Activated naive CD4-positive, alpha-beta T cell treated with anti-CD3 and anti-CD28 coated beads, Interleukin-2, amount 50 U/mL, for 72 hours (primary cell): Measurements from ENCODE around the gene DUSP5. TPM values are rescaled to one million over a fixed set of nuclear protein-coding genes. Genes with fewer than 3 reads are reported as not detected.
A peak's percentile ranks its signal among the peaks of the same experiment; 100 is the strongest.

ENCODE experiments used
- ATAC-seq, 2 donors: fragments of 150-1000 bp; cut with Tn5 transposase; 2 replicates each; pipeline ENCODE4 v1.10.0; 2021; ENCODE audit warnings: mild to moderate bottlenecking in 2 of 2, moderate library complexity in 2 of 2
- DNase-seq, 2 donors: peaks; one replicate each; pipeline ENCODE4 v3.0.0; 2021 to 2022; ENCODE audit warnings: low spot score in 2 of 2
- H3K27ac Mint-ChIP-seq, 2 donors: one replicate each; pipeline ENCODE4 v1.8.0; 2022; ENCODE audit warnings: mild to moderate bottlenecking in 2 of 2, mixed read lengths in 2 of 2
- H3K36me3 Mint-ChIP-seq, 2 donors: one replicate each; pipeline ENCODE4 v1.8.0; 2022; ENCODE audit warnings: mixed read lengths in 2 of 2
- H3K9me3 Mint-ChIP-seq, 2 donors: one replicate each; pipeline ENCODE4 v1.8.0; 2022; ENCODE audit warnings: mixed read lengths in 2 of 2
- total RNA-seq, 2 donors: library from RNA; stranded (reverse); gene quantifications; one replicate each; pipeline ENCODE4 v1.2.3, GENCODE V29; 2022

DUSP5 gene
- total RNA-seq, 2 donors from 2014 or later = 23.0 to 32.4 TPM

DNA sequence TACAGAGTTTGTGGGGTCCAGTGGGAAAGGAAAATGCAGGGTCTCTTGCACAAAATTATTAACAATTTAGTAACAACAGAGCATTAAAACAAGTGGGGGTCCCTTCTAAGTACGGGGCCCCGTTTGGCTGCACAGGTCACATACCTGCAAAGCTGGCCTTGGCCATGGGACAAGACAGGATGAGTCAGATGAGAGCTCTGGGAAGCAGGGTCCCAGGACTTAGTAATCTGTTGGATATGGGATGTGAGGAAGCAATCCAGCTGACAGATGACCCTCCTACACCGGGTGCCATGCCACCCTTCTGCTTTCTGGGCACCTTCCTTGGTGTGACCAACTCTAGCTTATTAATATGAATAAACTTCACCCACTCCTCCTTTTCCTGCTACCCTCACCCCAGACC is 3.2 kb upstream of the DUSP5 start:
- DNase-seq (no peak), ATAC-seq (no peak)
- Mint-ChIP-seq H3K9me3 (no peaks in the 10 kb centered on the region), H3K27ac (no peak overlapping the region), H3K36me3 (peaks cover 16 to 17% of the 10 kb centered on the region in 2 donors)

DNA sequence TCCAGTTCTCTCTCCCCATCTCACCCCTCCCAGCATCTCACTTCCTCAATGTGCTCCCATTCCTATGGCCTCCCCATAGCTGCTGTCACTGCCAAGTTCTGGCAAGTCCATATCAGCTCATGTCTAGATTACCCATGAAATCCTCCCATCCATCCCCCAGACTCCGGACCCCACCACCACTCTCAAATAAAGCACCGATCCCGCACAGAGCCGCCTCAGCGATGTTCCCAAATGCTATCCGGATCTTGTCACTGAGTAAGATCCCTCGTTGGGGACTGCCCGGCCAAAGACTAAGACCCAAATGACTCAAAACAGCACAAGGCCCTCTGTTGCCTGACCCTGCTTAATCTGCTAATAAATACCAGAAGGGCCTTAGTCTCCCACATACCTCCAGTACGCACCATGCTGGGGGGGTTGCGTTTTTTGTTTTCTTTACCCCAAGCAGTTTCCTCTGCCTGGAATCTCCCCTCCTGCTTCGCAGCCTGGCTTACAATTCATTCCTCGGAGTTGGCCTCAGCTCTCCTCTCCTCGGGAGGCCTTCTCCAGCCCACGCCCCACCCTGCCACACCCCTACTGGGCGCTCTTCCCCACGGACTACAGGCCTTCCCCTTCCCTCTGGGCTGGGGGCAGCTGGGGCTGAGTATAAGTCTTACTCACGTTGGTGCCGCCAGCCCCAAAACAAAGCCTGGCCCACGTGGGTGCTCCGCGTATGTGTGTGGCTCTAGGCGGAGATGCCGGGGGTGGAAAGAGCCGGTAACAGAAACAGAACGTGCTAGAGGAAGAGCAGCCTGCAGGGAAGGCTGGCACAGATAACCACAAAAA is 1.8 kb upstream of the DUSP5 start:
- Mint-ChIP-seq H3K36me3 (peaks cover 17 to 31% of the 10 kb centered on the region in 2 donors), H3K9me3 (no peaks in the 10 kb centered on the region), H3K27ac (peak overlapping the region in 1 of 2 donors; percentile 92)
- DNase-seq (peak; percentile 48 to 76), ATAC-seq (peak; percentile 21 to 49)

DNA sequence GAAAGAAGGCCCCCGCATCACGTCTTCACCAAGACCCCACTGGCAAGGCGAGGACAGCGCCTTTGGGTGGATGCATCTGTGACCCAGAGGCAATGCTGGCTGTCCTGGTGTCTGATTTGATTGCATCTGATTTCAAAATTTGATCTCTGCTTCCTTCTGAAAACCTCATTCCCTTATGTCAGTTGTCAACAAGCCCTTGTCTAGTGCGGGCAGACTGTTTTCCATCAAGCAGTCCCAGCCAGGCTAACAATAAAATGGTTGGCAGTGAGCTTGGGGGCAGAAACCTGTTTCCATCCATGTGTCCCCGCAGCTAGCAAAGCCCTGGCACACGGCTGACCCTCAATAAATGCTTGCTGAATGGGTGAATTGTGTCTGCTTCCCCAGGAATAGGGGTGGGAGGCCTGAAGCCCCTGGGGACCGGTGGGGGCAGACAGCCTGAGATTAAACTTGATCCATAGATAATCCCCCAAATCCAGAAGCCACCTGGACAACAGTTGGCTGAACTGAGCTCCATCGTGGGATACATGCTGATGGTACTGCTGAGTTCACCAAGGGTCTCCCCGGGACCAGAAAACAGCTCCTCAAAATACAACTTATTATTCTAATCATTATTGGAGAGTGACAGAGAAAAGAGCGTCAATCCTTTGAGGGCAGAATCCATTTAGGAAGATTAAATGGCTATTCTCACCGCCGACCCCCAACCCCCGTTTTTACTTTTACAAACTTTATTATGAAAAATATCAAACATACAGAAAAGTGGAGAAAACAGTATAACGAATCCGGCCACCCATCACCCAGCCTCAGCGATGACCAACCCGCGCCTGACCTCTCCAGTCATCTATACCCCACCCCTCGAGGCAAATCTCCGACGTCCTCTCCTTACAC is 912 bp upstream of the DUSP5 start:
- ATAC-seq (no peak), DNase-seq (no peak)
- Mint-ChIP-seq H3K27ac (peak overlapping the region; percentile 92 to 95), H3K36me3 (peaks cover 17 to 36% of the 10 kb centered on the region in 2 donors), H3K9me3 (no peaks in the 10 kb centered on the region)

DNA sequence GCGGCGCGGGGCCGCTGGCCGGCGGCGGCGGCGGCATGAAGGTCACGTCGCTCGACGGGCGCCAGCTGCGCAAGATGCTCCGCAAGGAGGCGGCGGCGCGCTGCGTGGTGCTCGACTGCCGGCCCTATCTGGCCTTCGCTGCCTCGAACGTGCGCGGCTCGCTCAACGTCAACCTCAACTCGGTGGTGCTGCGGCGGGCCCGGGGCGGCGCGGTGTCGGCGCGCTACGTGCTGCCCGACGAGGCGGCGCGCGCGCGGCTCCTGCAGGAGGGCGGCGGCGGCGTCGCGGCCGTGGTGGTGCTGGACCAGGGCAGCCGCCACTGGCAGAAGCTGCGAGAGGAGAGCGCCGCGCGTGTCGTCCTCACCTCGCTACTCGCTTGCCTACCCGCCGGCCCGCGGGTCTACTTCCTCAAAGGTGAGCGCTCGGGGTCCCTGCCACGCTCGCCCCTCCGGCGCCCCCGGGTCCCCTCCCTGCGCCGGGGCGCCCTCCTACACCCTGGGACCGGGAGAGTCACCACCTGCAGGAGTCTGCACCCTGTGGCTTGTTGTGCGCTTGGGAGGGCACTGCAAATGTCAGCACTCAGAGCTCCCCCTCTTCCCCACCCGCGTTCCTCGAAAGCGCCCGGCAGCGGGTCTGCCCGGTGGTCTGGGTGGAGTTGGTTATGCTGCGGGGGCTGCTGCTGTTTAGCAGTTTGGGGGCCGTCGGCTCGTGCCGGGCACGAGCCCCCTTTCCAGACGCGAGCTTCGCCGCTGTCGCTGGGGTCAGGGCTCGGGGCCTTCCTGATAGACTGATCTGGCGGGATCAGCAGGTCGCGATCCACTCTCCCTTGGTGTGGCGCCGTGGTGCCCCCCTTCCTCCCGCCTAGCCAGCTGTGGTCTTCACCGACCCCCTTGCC is 627 bp downstream of the DUSP5 start:
- peaks cover 21 to 43% of the 10 kb centered on the region in 2 donors for H3K36me3 Mint-ChIP-seq

DNA sequence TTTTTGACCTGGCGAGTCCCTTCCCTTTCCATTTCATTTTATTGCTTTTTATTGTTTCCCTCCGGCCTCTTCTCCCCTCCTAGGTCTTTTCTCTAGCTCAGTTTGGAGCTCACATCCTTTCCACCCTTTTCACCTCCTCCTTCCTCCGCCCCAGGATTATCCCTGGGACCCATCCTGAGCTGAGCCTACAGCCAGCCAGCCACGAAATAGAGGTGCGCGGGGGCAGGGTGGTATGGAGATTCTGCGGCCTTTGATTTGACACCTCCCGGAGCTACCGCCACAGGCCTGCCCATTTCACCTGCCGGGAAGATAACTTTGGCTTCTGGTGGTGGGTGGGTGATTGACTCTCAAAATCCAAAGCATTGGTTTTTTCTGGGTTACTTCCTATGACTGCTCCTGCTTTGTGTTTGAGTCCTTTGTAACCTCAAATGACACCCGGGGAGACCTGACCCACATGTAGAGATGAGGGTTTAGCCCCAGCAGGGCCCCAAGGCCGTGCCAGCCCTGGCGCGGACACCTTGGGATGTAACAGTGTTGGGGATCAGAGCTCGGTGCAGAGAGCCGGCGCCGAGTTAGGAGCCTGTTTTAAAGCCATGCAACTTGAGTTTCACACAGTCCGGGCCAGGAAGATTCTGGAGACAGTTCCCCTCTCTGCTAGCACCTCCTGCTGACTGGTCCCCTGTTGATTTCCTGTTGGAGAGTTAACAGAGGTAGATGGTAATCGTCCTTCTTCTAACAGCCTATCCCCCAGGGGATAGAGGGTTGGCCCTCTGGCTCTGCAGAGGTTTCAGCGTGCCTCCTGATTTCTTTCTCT is 1.5 kb downstream of the DUSP5 start:
- Mint-ChIP-seq H3K36me3 (peaks cover 28 to 50% of the 10 kb centered on the region in 2 donors), H3K27ac (peak overlapping the region; percentile 85 to 92), H3K9me3 (no peaks in the 10 kb centered on the region)
- DNase-seq = peak in 1 of 2 donors; percentile 34
- ATAC-seq = peak in 1 of 2 donors; percentile 8

More for the DNA sequence above, 627 bp downstream of the DUSP5 start:
- Mint-ChIP-seq H3K27ac (peak overlapping the region; percentile 85 to 92), H3K9me3 (no peaks in the 10 kb centered on the region)
- DNase-seq = peak; percentile 59 to 74
- peak; percentile 24 to 42 for ATAC-seq

DNA sequence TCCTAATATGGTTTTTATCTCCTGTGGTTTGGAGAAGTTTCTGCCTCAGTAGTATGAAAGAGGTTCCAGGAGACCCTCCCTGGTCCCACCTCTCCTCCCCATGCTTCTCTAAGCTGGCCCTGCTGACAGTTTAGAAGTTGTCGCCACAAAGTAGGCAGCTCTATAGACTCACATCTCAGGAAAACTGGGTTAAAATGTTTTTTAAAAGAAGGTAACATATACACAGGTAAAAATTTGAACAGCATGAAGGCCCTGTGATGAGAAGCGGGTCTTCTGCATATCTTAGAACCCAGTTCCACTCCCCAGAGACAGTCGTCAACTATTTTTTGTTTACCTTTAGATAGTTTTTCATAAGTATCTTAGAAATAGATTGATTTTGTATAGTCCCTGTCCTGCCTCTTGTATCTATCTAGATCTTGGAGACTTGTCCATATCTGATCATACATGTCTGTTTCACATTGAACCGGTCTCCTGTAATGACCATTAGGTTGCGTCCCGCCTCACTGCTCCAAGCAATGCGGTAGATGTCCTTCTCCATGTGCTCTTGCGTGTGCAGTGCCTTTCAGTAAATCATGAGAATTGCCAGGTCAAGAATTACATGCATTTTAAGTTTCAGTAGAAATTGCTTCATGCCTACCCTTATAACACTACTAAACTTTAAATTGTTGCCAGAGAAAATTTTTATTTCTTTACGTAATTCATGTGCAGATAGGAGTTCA is 2.2 kb downstream of the DUSP5 start:
- ATAC-seq (no peak), DNase-seq (no peak)
- H3K9me3 Mint-ChIP-seq = no peaks in the 10 kb centered on the region
- H3K27ac Mint-ChIP-seq = peak overlapping the region; percentile 85 to 92
- peaks cover 36 to 56% of the 10 kb centered on the region in 2 donors for H3K36me3 Mint-ChIP-seq

DNA sequence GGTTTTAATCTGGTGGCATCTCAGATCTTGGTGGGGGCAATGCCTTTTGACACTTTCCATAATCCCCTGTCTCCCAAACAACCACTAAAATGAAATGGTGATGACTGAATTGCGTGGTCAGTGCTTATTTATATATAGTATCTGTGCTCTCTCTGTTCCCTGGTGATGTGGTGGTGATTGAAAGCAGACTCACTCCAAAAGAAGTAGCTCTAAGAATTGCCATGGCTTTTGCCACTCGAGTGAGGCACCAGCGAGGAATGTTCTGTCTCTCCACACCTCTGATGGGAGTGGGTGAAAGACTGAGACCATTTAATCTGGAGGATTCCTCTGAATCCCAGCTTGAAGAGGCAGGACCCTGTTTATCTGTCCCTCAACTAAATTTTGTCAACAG is 2.8 kb downstream of the DUSP5 start:
- Mint-ChIP-seq H3K36me3 (peaks cover 39 to 62% of the 10 kb centered on the region in 2 donors), H3K27ac (peak overlapping the region in 1 of 2 donors; percentile 92), H3K9me3 (no peaks in the 10 kb centered on the region)
- ATAC-seq (no peak), DNase-seq (no peak)

DNA sequence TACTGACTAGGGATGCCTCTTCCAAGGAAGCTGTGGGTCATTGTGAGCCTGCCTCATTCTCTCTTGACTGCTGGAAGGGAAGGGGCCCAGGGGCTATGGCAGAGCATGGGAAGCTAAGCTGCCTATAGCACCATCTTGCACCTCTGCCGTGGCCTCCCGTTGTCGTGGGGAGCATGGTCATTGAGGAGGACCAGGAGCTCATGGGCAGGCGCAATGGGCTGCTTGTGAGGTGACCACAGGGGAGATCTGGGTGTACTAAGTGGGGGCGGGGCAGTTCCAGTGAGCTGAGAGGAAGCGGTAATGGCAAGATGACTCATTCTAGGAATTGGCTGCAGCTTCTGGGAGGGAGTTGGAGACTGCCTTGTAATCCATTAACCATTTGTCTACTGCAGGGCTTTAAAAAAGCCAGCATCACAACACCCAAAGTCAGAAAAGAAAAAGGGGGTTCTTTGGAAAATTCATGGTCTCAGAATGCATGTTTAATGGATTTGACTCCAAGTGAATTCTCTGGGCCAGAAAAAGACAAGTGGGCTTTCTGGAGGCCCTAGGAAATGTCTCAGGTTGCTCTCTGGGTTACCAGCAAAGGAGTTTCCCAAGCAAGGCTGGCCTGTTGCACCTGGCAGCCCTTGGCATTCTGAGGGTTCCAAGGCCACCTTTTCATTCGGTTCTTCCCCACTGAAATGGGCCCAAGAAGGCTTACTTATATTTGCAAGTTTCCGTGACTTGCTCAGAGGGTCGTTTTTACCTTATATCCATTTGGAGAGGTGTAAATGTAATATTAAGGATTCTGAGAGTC is 3.6 kb downstream of the DUSP5 start:
- ATAC-seq (peak in 1 of 2 donors; percentile 3), DNase-seq (peak; percentile 39 to 74)
- no peaks in the 10 kb centered on the region for H3K9me3 Mint-ChIP-seq
- peaks cover 48 to 70% of the 10 kb centered on the region in 2 donors for H3K36me3 Mint-ChIP-seq
- H3K27ac Mint-ChIP-seq = peak overlapping the region; percentile 39 to 92

DNA sequence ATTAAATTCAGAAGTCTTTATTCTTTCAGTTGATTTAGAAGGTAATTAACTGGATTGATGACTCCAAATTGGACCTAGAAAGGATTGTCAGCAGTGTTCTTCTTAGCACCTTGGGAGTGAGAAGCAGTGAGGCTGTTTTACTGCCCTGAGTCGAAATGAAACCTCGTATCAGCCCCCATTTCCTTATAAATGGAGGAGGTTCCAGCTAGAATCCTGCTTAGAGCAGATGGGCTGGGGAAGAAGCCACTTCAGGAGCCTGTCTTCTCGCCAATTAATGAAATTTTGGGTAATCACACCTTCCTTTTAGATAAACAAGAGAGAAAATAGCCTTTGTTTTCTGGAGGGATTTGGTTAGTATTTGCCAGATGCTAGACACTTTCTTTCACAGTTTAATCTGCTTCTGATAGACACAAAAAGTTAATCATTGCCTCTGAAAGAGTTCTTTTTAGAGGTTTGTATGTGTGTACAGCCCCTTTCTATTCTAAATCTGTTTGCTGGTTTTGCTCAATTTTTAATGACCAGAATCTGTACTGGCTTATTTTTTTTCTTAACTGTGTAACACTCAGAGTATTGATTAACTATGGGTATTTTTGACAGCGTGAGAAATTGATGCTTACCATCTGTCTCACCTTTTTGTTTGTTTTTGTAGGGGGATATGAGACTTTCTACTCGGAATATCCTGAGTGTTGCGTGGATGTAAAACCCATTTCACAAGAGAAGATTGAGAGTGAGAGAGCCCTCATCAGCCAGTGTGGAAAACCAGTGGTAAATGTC is 4.6 kb downstream of the DUSP5 start:
- DNase-seq = no peak
- Mint-ChIP-seq H3K27ac (peak overlapping the region; percentile 63 to 93), H3K36me3 (peaks cover 50 to 73% of the 10 kb centered on the region in 2 donors), H3K9me3 (no peaks in the 10 kb centered on the region)
- no peak for ATAC-seq

DNA sequence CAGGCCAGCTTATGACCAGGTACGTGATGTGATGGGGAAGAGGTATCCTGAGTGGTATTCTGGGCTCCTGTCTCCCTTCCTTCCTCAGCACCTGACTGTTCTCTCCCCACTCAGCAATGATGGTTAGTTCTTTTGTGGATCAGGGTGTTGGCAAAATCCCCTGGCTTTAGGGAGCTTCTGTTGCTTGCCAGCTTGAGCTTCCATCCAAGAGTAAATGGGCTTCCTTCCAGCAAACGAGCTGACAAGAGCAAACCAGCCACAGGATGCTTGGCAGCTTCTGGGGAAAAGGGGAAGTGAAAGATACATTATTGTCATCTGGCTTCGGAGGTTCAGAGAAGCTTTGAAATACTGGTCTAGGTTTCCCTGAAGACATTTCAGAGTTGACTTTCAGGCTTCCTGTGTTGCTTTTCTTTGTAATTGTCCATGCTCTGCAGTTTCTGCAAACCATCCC is 5.2 kb downstream of the DUSP5 start:
- Mint-ChIP-seq H3K27ac (peak overlapping the region; percentile 92 to 93), H3K36me3 (peaks cover 56 to 79% of the 10 kb centered on the region in 2 donors), H3K9me3 (no peaks in the 10 kb centered on the region)
- peak; percentile 21 to 50 for ATAC-seq
- peak in 1 of 2 donors; percentile 31 for DNase-seq

DNA sequence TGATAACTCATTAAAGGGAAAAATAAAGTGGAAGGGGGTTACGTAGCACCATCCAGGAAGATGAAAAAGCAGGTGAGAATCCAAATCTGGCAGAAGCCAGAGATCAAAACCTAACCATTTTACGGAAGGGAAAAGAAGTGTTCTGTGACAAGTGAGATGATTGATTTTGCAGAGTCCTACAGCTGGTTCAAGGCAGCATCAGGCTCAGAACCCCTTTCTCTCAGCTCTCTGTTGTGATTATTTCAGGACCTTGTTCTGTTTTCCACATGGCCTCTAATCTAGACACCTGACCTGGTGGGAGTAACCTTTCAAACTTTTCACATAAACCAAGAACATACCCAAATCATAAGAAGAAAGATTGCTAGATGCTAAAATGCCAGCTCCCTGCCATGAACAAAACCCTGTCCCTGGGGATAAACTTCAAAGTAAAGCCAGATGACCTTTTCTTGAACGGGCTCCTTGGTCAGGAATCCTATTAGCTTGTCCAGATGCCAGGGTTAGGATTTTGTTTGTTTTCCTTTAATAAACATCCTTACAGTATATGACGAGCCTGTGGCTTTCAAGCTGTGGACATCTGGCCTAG is 5.9 kb downstream of the DUSP5 start:
- H3K27ac Mint-ChIP-seq = peak overlapping the region; percentile 92 to 93
- DNase-seq (no peak), ATAC-seq (peak in 1 of 2 donors; percentile 16)
- peaks cover 57 to 86% of the 10 kb centered on the region in 2 donors for H3K36me3 Mint-ChIP-seq
- H3K9me3 Mint-ChIP-seq = no peaks in the 10 kb centered on the region

DNA sequence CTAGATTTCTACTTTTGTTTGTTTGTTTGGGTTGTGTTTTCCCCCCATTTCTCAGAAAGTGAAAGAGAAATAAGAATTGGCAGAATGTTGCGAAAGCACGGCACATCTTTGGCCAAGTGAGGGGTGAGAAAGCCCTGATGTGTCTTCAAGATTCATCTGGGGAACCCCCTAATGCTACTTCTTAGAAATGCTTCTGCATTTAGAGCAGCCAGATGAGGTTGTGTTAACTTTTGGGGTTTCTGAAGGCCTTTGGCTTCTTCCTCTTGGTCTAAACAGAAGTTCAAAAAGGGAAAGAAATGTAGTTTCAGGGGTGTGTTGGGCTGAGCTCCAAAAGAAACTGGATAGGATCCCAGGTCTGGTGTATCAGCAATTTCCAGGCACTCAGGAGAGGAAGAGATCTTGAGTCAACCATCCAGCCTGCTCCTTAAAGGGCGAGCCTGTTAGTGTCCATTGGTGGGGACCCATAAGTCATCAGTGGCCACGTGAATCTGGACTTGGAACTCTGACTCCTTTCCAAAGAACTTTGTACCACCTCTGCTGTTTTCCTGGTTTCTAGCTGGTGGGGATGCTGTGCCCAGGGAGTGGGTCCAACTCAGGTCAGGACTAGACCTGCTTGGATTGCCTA is 6.5 kb downstream of the DUSP5 start:
- Mint-ChIP-seq H3K27ac (peak overlapping the region; percentile 92 to 93), H3K9me3 (no peaks in the 10 kb centered on the region), H3K36me3 (peaks cover 56 to 86% of the 10 kb centered on the region in 2 donors)
- ATAC-seq = peak; percentile 76 to 80
- DNase-seq = peak in 1 of 2 donors; percentile 55
